GM19468 (cell line): ENCODE measurements around the gene SEC14L2.
A peak's percentile ranks its signal among the peaks of the same experiment; 100 is the strongest.

Experiments used
- ATAC-seq: cut with Tn5 transposase; IDR thresholded peaks from one replicate; pipeline ENCODE4 v1.9.1; 2021; ENCODE audit warnings: mild to moderate bottlenecking, moderate library complexity, moderate number of reproducible peaks; ENCODE audit not compliant: unreplicated experiment; ENCODE audit errors: extremely low read depth

The SEC14L2 gene

GRCh38 chr22:30373331-30374325 is 23.2 kb upstream of the SEC14L2 start:
- ATAC-seq, result no peak

GRCh38 chr22:30375312-30375849 is 21.4 kb upstream of the SEC14L2 start:
- no peak for ATAC-seq

GRCh38 chr22:30380011-30380410 is 16.8 kb upstream of the SEC14L2 start:
- no peak for ATAC-seq

GRCh38 chr22:30381264-30381663 is 15.6 kb upstream of the SEC14L2 start:
- ATAC-seq, result no peak

GRCh38 chr22:30382340-30382739 is 14.5 kb upstream of the SEC14L2 start:
- ATAC-seq, result no peak

- ATAC-seq, result no peak
Observed at GRCh38 chr22:30383061-30383460, 13.8 kb upstream of the SEC14L2 start.

GRCh38 chr22:30385942-30386341 is 10.9 kb upstream of the SEC14L2 start:
- no peak for ATAC-seq

- ATAC-seq, result no peak
Observed at GRCh38 chr22:30386608-30386959, 10.2 kb upstream of the SEC14L2 start.

GRCh38 chr22:30386960-30387827 is 9.6 kb upstream of the SEC14L2 start, which contains the start of gene RNF215:
Gene RNF215, minus strand, starts transcription at chr22:30387411. Its CDS starts 98 bp downstream, at chr22:30387313.
- ATAC-seq, result peak; percentile 60

- no peak for ATAC-seq
Observed at GRCh38 chr22:30390974-30391691, 5.7 kb upstream of the SEC14L2 start.

GRCh38 chr22:30392661-30393321 is 4.0 kb upstream of the SEC14L2 start:
- no peak for ATAC-seq

GRCh38 chr22:30393322-30393680 is 3.5 kb upstream of the SEC14L2 start:
- ATAC-seq, result no peak

GRCh38 chr22:30393885-30394284 is 2.9 kb upstream of the SEC14L2 start:
- no peak for ATAC-seq

GRCh38 chr22:30397656-30398635 is 1.1 kb downstream of the SEC14L2 start:
- no peak for ATAC-seq

- ATAC-seq, result no peak
Observed at GRCh38 chr22:30398685-30399680, 2.2 kb downstream of the SEC14L2 start.

GRCh38 chr22:30399718-30400117 is 2.9 kb downstream of the SEC14L2 start:
- no peak for ATAC-seq

GRCh38 chr22:30400159-30400558 is 3.3 kb downstream of the SEC14L2 start:
- ATAC-seq, result no peak
